Neutrophil (primary cell): ENCODE measurements around the gene PRAC1.
"Not testable (repeated sequence)": the region's sequence is repeated elsewhere in the genome, so short reads cannot be mapped to it uniquely, and the experiment has no call there.

Source experiments
- H3K27ac ChIP-seq: fragments of 200-600 bp; sonication (generic); 2 replicates; pipeline ENCODE4 v1.5.1; 2016; ENCODE audit warnings: mild to moderate bottlenecking, moderate library complexity
- H3K27me3 ChIP-seq: fragments of 200-600 bp; sonication (generic); 2 replicates; pipeline ENCODE4 v1.6.0; 2016; ENCODE audit warnings: mild to moderate bottlenecking
- H3K36me3 ChIP-seq: fragments of 200-600 bp; sonication (generic); 2 replicates; pipeline ENCODE4 v1.5.1; 2017
- H3K4me1 ChIP-seq, 2 experiments: fragments of 200-600 bp in 1 of 2; sonication (generic) in 1 of 2; 1 replicate in 1 of 2; 2 replicates in 1 of 2; pipeline versions ENCODE4 v1.5.1 to v1.6.1; 2013 to 2016; ENCODE audit warnings: low read depth in 1 of 2, low read length in 1 of 2, mild to moderate bottlenecking in 1 of 2, moderate library complexity in 1 of 2; ENCODE audit not compliant: control insufficient read depth in 1 of 2, insufficient read depth in 1 of 2
- H3K4me3 ChIP-seq, 2 experiments: fragments of 200-600 bp in 1 of 2; sonication (generic) in 1 of 2; 1 replicate in 1 of 2; 2 replicates in 1 of 2; pipeline ENCODE4 v1.5.1; 2013 to 2016; ENCODE audit warnings: low read depth in 1 of 2, low read length in 1 of 2, mild to moderate bottlenecking in 1 of 2, moderate library complexity in 1 of 2
- H3K9me3 ChIP-seq: fragments of 200-600 bp; sonication (generic); 2 replicates; pipeline ENCODE4 v1.5.1; 2016
- CTCF ChIP-seq: fragments of 200-600 bp; sonication (generic); IDR thresholded peaks from 2 replicates; pipeline ENCODE4 v1.5.1; 2016; ENCODE audit warnings: antibody characterized with exemption

PRAC1 gene

GRCh38 chr17:48718227-48718760 lies 4.0 kb downstream of the PRAC1 start:
- no peaks in the 10 kb centered on the region for H3K36me3 ChIP-seq
- H3K27ac ChIP-seq: no peak overlapping the region
- H3K27me3 ChIP-seq: peaks cover 100% of the 10 kb centered on the region
- H3K9me3 ChIP-seq: no peaks in the 10 kb centered on the region
- H3K4me3 ChIP-seq: no peak overlapping the region
- TF ChIP-seq CTCF: no peak
- H3K4me1 ChIP-seq: no peaks in the 10 kb centered on the region

GRCh38 chr17:48717367-48718226 lies 4.7 kb downstream of the PRAC1 start:
- no peaks in the 10 kb centered on the region for H3K9me3 ChIP-seq
- H3K27me3 ChIP-seq: peaks cover 100% of the 10 kb centered on the region
- TF ChIP-seq CTCF: no peak

GRCh38 chr17:48716549-48716948 lies 5.8 kb downstream of the PRAC1 start:
- H3K27ac ChIP-seq, H3K36me3 ChIP-seq, H3K4me3 ChIP-seq, H3K9me3 ChIP-seq, H3K4me1 ChIP-seq: not testable (repeated sequence)
- peaks cover 99% of the 10 kb centered on the region for H3K27me3 ChIP-seq

More at GRCh38 chr17:48717367-48718226, 4.7 kb downstream of the PRAC1 start:
- Histone ChIP-seq H3K4me3 (no peak overlapping the region), H3K27ac (no peak overlapping the region), H3K36me3 (no peaks in the 10 kb centered on the region), H3K4me1 (no peaks in the 10 kb centered on the region)

GRCh38 chr17:48715496-48716399 lies 6.6 kb downstream of the PRAC1 start:
- no peaks in the 10 kb centered on the region for H3K4me1 ChIP-seq
- H3K9me3 ChIP-seq: no peaks in the 10 kb centered on the region
- H3K36me3 ChIP-seq: no peaks in the 10 kb centered on the region
- H3K27ac ChIP-seq: no peak overlapping the region
- peaks cover 99% of the 10 kb centered on the region for H3K27me3 ChIP-seq
- no peak for TF ChIP-seq CTCF
- H3K4me3 ChIP-seq: no peak overlapping the region

- Histone ChIP-seq H3K4me3 (no peak overlapping the region), H3K9me3 (no peaks in the 10 kb centered on the region), H3K4me1 (no peaks in the 10 kb centered on the region), H3K27me3 (peaks cover 98% of the 10 kb centered on the region), H3K36me3 (no peaks in the 10 kb centered on the region), H3K27ac (no peak overlapping the region)
- no peak for TF ChIP-seq CTCF
Observed at GRCh38 chr17:48711128-48711527, 11.2 kb downstream of the PRAC1 start.
